ENCODE results near the gene TLE4. TPM values are rescaled to one million over a fixed set of nuclear protein-coding genes. Genes with fewer than 3 reads are reported as not detected.
A peak's percentile ranks its signal among the peaks of the same experiment; 100 is the strongest.

TLE4 gene
- total RNA-seq, 1 experiment from 2014 or later: 8.7 TPM

- Mint-ChIP-seq H3K36me3 (ENCODE audit: insufficient read depth, unreplicated experiment) (peaks cover 6% of the 10 kb centered on the region), H3K27ac (ENCODE audit: low read depth, unreplicated experiment) (no peak overlapping the region), H3K4me1 (ENCODE audit: insufficient read depth, unreplicated experiment) (peaks cover 20% of the 10 kb centered on the region), H3K4me3 (ENCODE audit: unreplicated experiment) (no peak overlapping the region), H3K27me3 (ENCODE audit: insufficient read depth, unreplicated experiment) (no peaks in the 10 kb centered on the region), H3K9me3 (ENCODE audit: unreplicated experiment) (no peaks in the 10 kb centered on the region)
- BruUV-seq (replicated peaks): no TSS peak
- intact Hi-C loops (cut with micrococcal nuclease): loop anchor here (10.0 kb wide), 2 partner anchors 94 to 96 kb away; no protein-coding TSS in a partner anchor
- no peak for TF ChIP-seq CTCF (IDR thresholded peaks at IDR 0.05; ENCODE audit: unreplicated experiment)
- CTCF ChIA-PET: interaction anchor here (0.7 kb wide), 1 partner anchor 454 kb away, joined by 4 read pairs; no protein-coding TSS in a partner anchor
- DNase-seq (ENCODE audit: unreplicated experiment): no peak
- POLR2A ChIA-PET: interaction anchor here (0.6 to 0.8 kb wide), 2 partner anchors 11 to 101 kb away, joined by 3 read pairs; no protein-coding TSS in a partner anchor
Measured at GRCh38 chr9:79578891-79579290, 7.1 kb downstream of the TLE4 start.

GRCh38 chr9:79579624-79580023 lies 7.9 kb downstream of the TLE4 start:
- Mint-ChIP-seq H3K36me3 (ENCODE audit: insufficient read depth, unreplicated experiment) (peaks cover 6% of the 10 kb centered on the region), H3K9me3 (ENCODE audit: unreplicated experiment) (no peaks in the 10 kb centered on the region), H3K27ac (ENCODE audit: low read depth, unreplicated experiment) (no peak overlapping the region), H3K4me1 (ENCODE audit: insufficient read depth, unreplicated experiment) (peaks cover 14% of the 10 kb centered on the region), H3K4me3 (ENCODE audit: unreplicated experiment) (no peak overlapping the region), H3K27me3 (ENCODE audit: insufficient read depth, unreplicated experiment) (no peaks in the 10 kb centered on the region)
- no peak for TF ChIP-seq CTCF (IDR thresholded peaks at IDR 0.05; ENCODE audit: unreplicated experiment)
- ChIA-PET CTCF (interaction anchor here (0.6 kb wide), 1 partner anchor 337 kb away, joined by 3 read pairs; no protein-coding TSS in a partner anchor), POLR2A (interaction anchor here (0.6 to 0.8 kb wide), 3 partner anchors 11 to 558 kb away, joined by 3 read pairs; no protein-coding TSS in a partner anchor)
- no TSS peak for BruUV-seq (replicated peaks)
- DNase-seq (ENCODE audit: unreplicated experiment): no peak
- intact Hi-C loops (cut with micrococcal nuclease): loop anchor here (10.0 kb wide), 2 partner anchors 95 kb away; no protein-coding TSS in a partner anchor

- intact Hi-C loops (cut with micrococcal nuclease): no loop called here
Measured at GRCh38 chr9:79580055-79580454, 8.3 kb downstream of the TLE4 start.

GRCh38 chr9:79581388-79581787 lies 9.6 kb downstream of the TLE4 start:
- Mint-ChIP-seq H3K36me3 (ENCODE audit: insufficient read depth, unreplicated experiment) (peaks cover 11% of the 10 kb centered on the region), H3K27me3 (ENCODE audit: insufficient read depth, unreplicated experiment) (no peaks in the 10 kb centered on the region), H3K4me1 (ENCODE audit: insufficient read depth, unreplicated experiment) (peaks cover 3% of the 10 kb centered on the region), H3K4me3 (ENCODE audit: unreplicated experiment) (no peak overlapping the region), H3K9me3 (ENCODE audit: unreplicated experiment) (no peaks in the 10 kb centered on the region), H3K27ac (ENCODE audit: low read depth, unreplicated experiment) (no peak overlapping the region)
- ChIA-PET POLR2A (interaction anchor here (0.8 kb wide), 1 partner anchor 10 kb away, joined by 3 read pairs; the partner anchor contains the start of gene TLE4), CTCF (no interaction called here)
- BruUV-seq (replicated peaks): no TSS peak
- DNase-seq (ENCODE audit: unreplicated experiment): peak; percentile 20
- TF ChIP-seq CTCF (IDR thresholded peaks at IDR 0.05; ENCODE audit: unreplicated experiment): no peak
- intact Hi-C loops (cut with micrococcal nuclease): no loop called here

More at GRCh38 chr9:79580055-79580454, 8.3 kb downstream of the TLE4 start:
- H3K4me3 Mint-ChIP-seq (ENCODE audit: unreplicated experiment): no peak overlapping the region
- no peaks in the 10 kb centered on the region for H3K9me3 Mint-ChIP-seq (ENCODE audit: unreplicated experiment)
- CTCF ChIA-PET: interaction anchor here (0.6 kb wide), 1 partner anchor 337 kb away, joined by 3 read pairs; no protein-coding TSS in a partner anchor
- H3K4me1 Mint-ChIP-seq (ENCODE audit: insufficient read depth, unreplicated experiment): peaks cover 10% of the 10 kb centered on the region
- no peak for DNase-seq (ENCODE audit: unreplicated experiment)
- peaks cover 6% of the 10 kb centered on the region for H3K36me3 Mint-ChIP-seq (ENCODE audit: insufficient read depth, unreplicated experiment)
- H3K27me3 Mint-ChIP-seq (ENCODE audit: insufficient read depth, unreplicated experiment): no peaks in the 10 kb centered on the region
- POLR2A ChIA-PET: interaction anchor here (0.6 kb wide), 2 partner anchors 46 to 558 kb away, joined by 3 to 4 read pairs; no protein-coding TSS in a partner anchor
- no peak overlapping the region for H3K27ac Mint-ChIP-seq (ENCODE audit: low read depth, unreplicated experiment)
- TF ChIP-seq CTCF (IDR thresholded peaks at IDR 0.05; ENCODE audit: unreplicated experiment): no peak
- BruUV-seq (replicated peaks): no TSS peak
